HEK293 (cell line): ENCODE results near the gene AKAP8L.
"Not testable (repeated sequence)": the region's sequence is repeated elsewhere in the genome, so short reads cannot be mapped to it uniquely, and the experiment has no call there.

ENCODE experiments used
- CTCF ChIA-PET: fragments of 350-600 bp; formaldehyde crosslinking; extraction: SDS; loops from one replicate; lab custom pipeline; 2021; ENCODE audit warnings: antibody characterized with exemption; lab: Yijun Ruan, JAX
- POLR2A ChIA-PET: fragments of 300-600 bp; formaldehyde crosslinking; extraction: SDS; loops from one replicate; lab custom pipeline; 2020; ENCODE audit warnings: antibody characterized with exemption, inconsistent platforms; lab: Yijun Ruan, JAX
- H3K27ac ChIP-seq: fragments of 200-500 bp; sonication (Bioruptor generic); 2 replicates; pipeline ENCODE4 v1.5.1; 2014; ENCODE audit warnings: low read depth, low read length, control low read depth, inconsistent platforms; ENCODE audit errors: extremely low read depth
- H3K36me3 ChIP-seq, 2 experiments: fragments of 200-500 bp in 1 of 2; sonication (Bioruptor generic) in 1 of 2; 1 replicate in 1 of 2; 2 replicates in 1 of 2; pipeline ENCODE4 v1.5.1; 2014 to 2017; ENCODE audit warnings: inconsistent platforms in 2 of 2, low read length in 2 of 2; ENCODE audit not compliant: control insufficient read depth in 2 of 2, insufficient read depth in 1 of 2
- H3K4me1 ChIP-seq: fragments of 200-500 bp; sonication (Bioruptor generic); 2 replicates; pipeline ENCODE4 v1.5.1; 2014; ENCODE audit warnings: mild to moderate bottlenecking, low read length, inconsistent platforms; ENCODE audit not compliant: control insufficient read depth, insufficient read depth
- H3K4me3 ChIP-seq: 2 replicates; pipeline ENCODE4 v1.5.1; 2011; ENCODE audit warnings: low read depth, mild to moderate bottlenecking, control low read depth, low read length, moderate library complexity
- H3K9me3 ChIP-seq: fragments of 200-500 bp; sonication (Bioruptor generic); 2 replicates; pipeline ENCODE4 v1.5.1; 2014; ENCODE audit warnings: low read depth, low read length, inconsistent platforms; ENCODE audit not compliant: control insufficient read depth, insufficient read depth
- GLI2 ChIP-seq: fragments of 450-650 bp; formaldehyde crosslinking; IDR thresholded peaks from 2 replicates; pipeline ENCODE4; 2017; ENCODE audit warnings: missing biosample characterization, missing genetic modification characterization, low read depth, borderline replicate concordance
- OVOL3 ChIP-seq: fragments of 450-650 bp; formaldehyde crosslinking; IDR thresholded peaks from 2 replicates; pipeline ENCODE4 v1.5.1; 2016; ENCODE audit warnings: missing biosample characterization, missing genetic modification characterization
- RBAK ChIP-seq: fragments of 450-650 bp; formaldehyde crosslinking; IDR thresholded peaks from 2 replicates; pipeline ENCODE4 v1.5.1; 2016; ENCODE audit warnings: missing biosample characterization, missing genetic modification characterization
- REST ChIP-seq: fragments of 450-650 bp; formaldehyde crosslinking; IDR thresholded peaks from 2 replicates; pipeline ENCODE4 v1.5.1; 2016; ENCODE audit warnings: missing biosample characterization, missing genetic modification characterization
- SP3 ChIP-seq: fragments of 450-650 bp; formaldehyde crosslinking; IDR thresholded peaks from 2 replicates; pipeline ENCODE4 v1.5.1; 2016; ENCODE audit warnings: missing biosample characterization, missing genetic modification characterization
- ZBTB1 ChIP-seq: fragments of 450-650 bp; formaldehyde crosslinking; IDR thresholded peaks from 2 replicates; pipeline ENCODE4 v1.5.1; 2016; ENCODE audit warnings: missing biosample characterization, missing genetic modification characterization
- ZBTB11 ChIP-seq: fragments of 450-650 bp; formaldehyde crosslinking; conservative IDR thresholded peaks from 2 replicates; pipeline ENCODE4 v1.5.1; 2016; ENCODE audit warnings: low read depth, missing biosample characterization, missing genetic modification characterization
- ZBTB8A ChIP-seq: fragments of 450-650 bp; formaldehyde crosslinking; IDR thresholded peaks from 2 replicates; pipeline ENCODE4 v1.5.1; 2016; ENCODE audit warnings: missing biosample characterization, missing genetic modification characterization
- ZFP37 ChIP-seq: fragments of 450-650 bp; formaldehyde crosslinking; IDR thresholded peaks from 2 replicates; pipeline ENCODE4 v1.5.1; 2016; ENCODE audit warnings: missing biosample characterization, missing genetic modification characterization
- ZNF18 ChIP-seq: fragments of 450-650 bp; formaldehyde crosslinking; IDR thresholded peaks from 2 replicates; pipeline ENCODE4 v1.5.1; 2016; ENCODE audit warnings: missing biosample characterization, missing genetic modification characterization
- ZNF202 ChIP-seq: fragments of 450-650 bp; formaldehyde crosslinking; IDR thresholded peaks from 2 replicates; pipeline ENCODE4 v1.5.1; 2016; ENCODE audit warnings: missing biosample characterization, missing genetic modification characterization, borderline replicate concordance
- ZNF266 ChIP-seq: fragments of 450-650 bp; formaldehyde crosslinking; IDR thresholded peaks from 2 replicates; pipeline ENCODE4 v1.5.1; 2016; ENCODE audit warnings: missing biosample characterization, missing genetic modification characterization, low read depth
- ZNF292 ChIP-seq: fragments of 450-650 bp; formaldehyde crosslinking; IDR thresholded peaks from 2 replicates; pipeline ENCODE4 v1.5.1; 2016; ENCODE audit warnings: low read depth, missing biosample characterization, missing genetic modification characterization, borderline replicate concordance
- ZNF394 ChIP-seq: fragments of 450-650 bp; formaldehyde crosslinking; IDR thresholded peaks from 2 replicates; pipeline ENCODE4 v1.5.1; 2016; ENCODE audit warnings: missing biosample characterization, missing genetic modification characterization, mild to moderate bottlenecking, moderate library complexity, borderline replicate concordance
- ZNF404 ChIP-seq: fragments of 450-650 bp; formaldehyde crosslinking; IDR thresholded peaks from 2 replicates; pipeline ENCODE4 v1.5.1; 2017; ENCODE audit warnings: missing biosample characterization, missing genetic modification characterization
- ZNF426 ChIP-seq: fragments of 450-650 bp; formaldehyde crosslinking; IDR thresholded peaks from 2 replicates; pipeline ENCODE4 v1.5.1; 2017; ENCODE audit warnings: missing biosample characterization, missing genetic modification characterization, mild to moderate bottlenecking, inconsistent platforms, moderate library complexity
- ZNF433 ChIP-seq: fragments of 450-650 bp; formaldehyde crosslinking; IDR thresholded peaks from 2 replicates; pipeline ENCODE4 v1.5.1; 2016; ENCODE audit warnings: missing biosample characterization, missing genetic modification characterization, low read depth
- ZNF510 ChIP-seq: fragments of 450-650 bp; formaldehyde crosslinking; IDR thresholded peaks from 2 replicates; pipeline ENCODE4 v1.5.1; 2018; ENCODE audit warnings: mild to moderate bottlenecking, missing genetic modification characterization, missing biosample characterization; ENCODE audit not compliant: insufficient replicate concordance
- ZNF529 ChIP-seq: fragments of 450-650 bp; formaldehyde crosslinking; IDR thresholded peaks from 2 replicates; pipeline ENCODE4 v1.5.1; 2017; ENCODE audit warnings: missing genetic modification characterization, missing biosample characterization; ENCODE audit not compliant: insufficient replicate concordance
- ZNF555 ChIP-seq: fragments of 450-650 bp; formaldehyde crosslinking; conservative IDR thresholded peaks from 2 replicates; pipeline ENCODE4 v1.5.1; 2017; ENCODE audit warnings: missing biosample characterization, mild to moderate bottlenecking, missing genetic modification characterization, inconsistent platforms
- ZNF558 ChIP-seq: fragments of 450-650 bp; formaldehyde crosslinking; IDR thresholded peaks from 2 replicates; pipeline ENCODE4 v1.5.1; 2016; ENCODE audit warnings: missing biosample characterization, missing genetic modification characterization
- ZNF560 ChIP-seq: fragments of 450-650 bp; formaldehyde crosslinking; IDR thresholded peaks from 2 replicates; pipeline ENCODE4 v1.5.1; 2017; ENCODE audit warnings: missing biosample characterization, missing genetic modification characterization, borderline replicate concordance
- ZNF623 ChIP-seq: fragments of 450-650 bp; formaldehyde crosslinking; IDR thresholded peaks from 2 replicates; pipeline ENCODE4 v1.5.1; 2016; ENCODE audit warnings: missing biosample characterization, missing genetic modification characterization
- ZNF629 ChIP-seq: fragments of 450-650 bp; formaldehyde crosslinking; IDR thresholded peaks from 2 replicates; pipeline ENCODE4 v1.5.1; 2017; ENCODE audit warnings: missing biosample characterization, missing genetic modification characterization
- ZNF664 ChIP-seq: fragments of 450-650 bp; formaldehyde crosslinking; IDR thresholded peaks from 2 replicates; pipeline ENCODE4 v1.5.1; 2016; ENCODE audit warnings: missing biosample characterization, missing genetic modification characterization
- ZNF791 ChIP-seq: fragments of 450-650 bp; formaldehyde crosslinking; IDR thresholded peaks from 2 replicates; pipeline ENCODE4 v1.5.1; 2016; ENCODE audit warnings: missing biosample characterization, missing genetic modification characterization
- ZXDB ChIP-seq: fragments of 450-650 bp; formaldehyde crosslinking; IDR thresholded peaks from 2 replicates; pipeline ENCODE4 v1.5.1; 2016; ENCODE audit warnings: missing biosample characterization, missing genetic modification characterization
- TF ChIP-seq, protein P1 (sequence below): fragments of 450-650 bp; formaldehyde crosslinking; IDR thresholded peaks from 2 replicates; pipeline ENCODE4 v1.5.1; 2016; ENCODE audit warnings: missing biosample characterization, missing genetic modification characterization

The AKAP8L gene

GRCh38 chr19:15341328-15341727, 77.5 kb downstream of the AKAP8L start:
- CTCF ChIA-PET: interaction anchor here (0.6 kb wide), 1 partner anchor 33 kb away, joined by 3 read pairs; no protein-coding TSS in a partner anchor
- H3K4me1 ChIP-seq, H3K27ac ChIP-seq, POLR2A ChIA-PET, H3K4me3 ChIP-seq, H3K9me3 ChIP-seq: not testable (repeated sequence)
- peaks cover 9 to 18% of the 10 kb centered on the region in 2 experiments; a peak in 2 of 3 replicates for H3K36me3 ChIP-seq
- TF ChIP-seq REST (tag by site-specific recombination) (peak; percentile 78), ZNF791 (tag by site-specific recombination) (peak; percentile 45; the same call in 1 of the 2 replicates), ZNF558 (peak; percentile 91), ZNF555 (peak; percentile 95), ZNF529 (tag by site-specific recombination) (peak; percentile 64), ZNF292 (tag by site-specific recombination) (peak; percentile 80; the same call in 1 of the 2 replicates), SP3 (tag by site-specific recombination) (0 out of 2 replicates have a peak, but pooled peaks have one; percentile 22), ZBTB8A (peak; percentile 80), ZNF404 (tag by site-specific recombination) (0 out of 2 replicates have a peak, but pooled peaks have one; percentile 70), ZBTB11 (peak; percentile 85), ZNF510 (tag by site-specific recombination) (peak; percentile 88), ZNF433 (tag by site-specific recombination) (peak; percentile 70), OVOL3 (tag by site-specific recombination) (peak; percentile 60; the same call in 1 of the 2 replicates), ZBTB1 (tag by site-specific recombination) (peak; percentile 47; the same call in 1 of the 2 replicates), GLI2 (tag by site-specific recombination) (peak; percentile 54; the same call in 1 of the 2 replicates), ZNF560 (tag by site-specific recombination) (peak; percentile 98), ZNF664 (tag by site-specific recombination) (peak; percentile 59), ZXDB (peak; percentile 84), ZNF18 (tag by site-specific recombination) (0 out of 2 replicates have a peak, but pooled peaks have one; percentile 23), ZFP37 (tag by site-specific recombination) (0 out of 2 replicates have a peak, but pooled peaks have one; percentile 52), RBAK (tag by site-specific recombination) (0 out of 2 replicates have a peak, but pooled peaks have one; percentile 30), ZNF266 (tag by site-specific recombination) (peak; percentile 92), ZNF629 (tag by site-specific recombination) (peak; percentile 51; the same call in 1 of the 2 replicates), ZNF202 (tag by site-specific recombination) (peak; percentile 62; the same call in 1 of the 2 replicates), ZNF426 (peak; percentile 93), ZNF623 (peak; percentile 79), ZNF394 (tag by site-specific recombination) (peak; percentile 96)
- TF ChIP-seq, protein P1, sequence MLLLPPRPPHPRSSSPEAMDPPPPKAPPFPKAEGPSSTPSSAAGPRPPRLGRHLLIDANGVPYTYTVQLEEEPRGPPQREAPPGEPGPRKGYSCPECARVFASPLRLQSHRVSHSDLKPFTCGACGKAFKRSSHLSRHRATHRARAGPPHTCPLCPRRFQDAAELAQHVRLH (tag by site-specific recombination): peak; percentile 70; the same call in 1 of the 2 replicates
